ENCODE data around the gene LRBA.

Gene LRBA

DNA sequence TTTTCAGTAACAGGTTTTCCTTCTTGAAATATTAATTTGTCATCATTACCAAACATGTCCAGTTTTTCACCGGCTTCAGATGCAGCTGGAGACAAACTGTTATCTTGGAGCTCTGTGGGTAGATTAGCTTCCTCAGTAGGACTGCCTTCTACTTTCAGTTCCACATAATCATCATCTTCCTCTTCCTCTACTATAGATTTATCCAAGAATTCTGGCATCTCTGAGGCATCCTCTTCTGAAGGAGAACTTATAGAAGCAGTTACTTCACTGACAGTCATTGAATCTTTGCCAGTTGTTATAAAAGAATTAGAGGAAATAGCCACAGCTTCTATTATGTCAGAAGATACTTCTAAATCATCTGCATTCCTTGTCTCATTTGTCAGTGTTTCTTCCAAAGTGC, 162.9 kb downstream of the LRBA start:
- intact Hi-C loops (cut with DNase I) = no loop called here
- DNase-seq = no peak

DNA sequence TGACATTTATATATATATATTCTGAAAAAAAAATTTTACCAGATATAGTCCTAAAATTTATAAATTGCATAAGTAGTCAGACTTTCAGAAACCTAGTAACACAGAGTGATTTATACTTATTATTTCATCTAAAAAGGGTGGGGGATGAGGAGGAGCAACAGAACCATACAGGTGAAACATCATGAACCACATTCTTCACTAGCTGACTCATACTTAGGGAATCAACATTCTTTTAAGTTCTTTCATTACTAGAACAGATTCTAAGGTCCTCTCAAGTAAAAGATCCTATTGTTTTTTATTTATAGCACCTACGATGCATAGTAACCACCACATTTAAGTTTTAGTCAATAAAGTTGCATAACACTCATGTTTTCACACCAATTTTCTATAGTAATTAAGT, 166.1 kb downstream of the LRBA start:
- intact Hi-C loops (cut with DNase I) = no loop called here
- no peak for DNase-seq

DNA sequence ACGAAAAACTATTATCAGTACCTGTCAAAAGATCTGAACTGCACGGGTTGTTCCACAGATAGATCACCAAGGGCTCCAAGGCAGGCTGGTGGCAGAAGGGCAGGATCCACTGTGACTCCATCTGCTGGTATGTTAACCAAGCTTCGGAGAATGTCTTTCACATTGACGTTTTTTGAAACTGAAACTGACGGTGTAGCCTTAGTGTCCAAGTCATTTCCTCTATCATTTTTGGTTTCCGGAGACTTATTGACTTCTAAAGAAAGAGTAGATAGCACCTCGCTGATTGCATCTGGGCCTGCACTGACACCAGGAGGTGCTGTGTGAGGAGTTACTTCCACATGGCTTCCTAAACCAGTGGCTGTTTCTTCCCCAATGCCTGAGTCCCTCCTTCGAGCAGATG, 186.9 kb downstream of the LRBA start:
- intact Hi-C loops (cut with DNase I) = no loop called here

DNA sequence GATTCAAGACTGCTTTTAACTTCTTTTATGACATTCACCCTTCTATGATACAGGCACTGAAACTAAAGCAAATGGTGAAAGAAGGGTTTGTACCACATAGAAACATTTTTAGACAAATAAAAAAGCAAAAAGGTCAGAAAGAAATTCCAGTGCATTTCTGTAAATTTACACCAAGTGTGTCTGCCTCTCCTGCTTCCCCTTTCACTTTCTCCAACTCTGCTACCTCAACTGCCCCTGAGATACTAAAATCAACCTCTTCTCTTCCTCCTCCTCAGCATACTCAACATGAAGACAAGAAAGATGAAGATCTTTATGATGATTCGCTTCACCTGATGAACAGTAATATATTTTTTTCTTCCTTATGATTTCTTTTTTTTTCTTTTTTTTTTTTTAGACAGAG, 187.9 kb downstream of the LRBA start:
- no peak for DNase-seq
- intact Hi-C loops (cut with DNase I) = no loop called here

More for the DNA sequence above, 186.9 kb downstream of the LRBA start:
- DNase-seq = no peak

DNA sequence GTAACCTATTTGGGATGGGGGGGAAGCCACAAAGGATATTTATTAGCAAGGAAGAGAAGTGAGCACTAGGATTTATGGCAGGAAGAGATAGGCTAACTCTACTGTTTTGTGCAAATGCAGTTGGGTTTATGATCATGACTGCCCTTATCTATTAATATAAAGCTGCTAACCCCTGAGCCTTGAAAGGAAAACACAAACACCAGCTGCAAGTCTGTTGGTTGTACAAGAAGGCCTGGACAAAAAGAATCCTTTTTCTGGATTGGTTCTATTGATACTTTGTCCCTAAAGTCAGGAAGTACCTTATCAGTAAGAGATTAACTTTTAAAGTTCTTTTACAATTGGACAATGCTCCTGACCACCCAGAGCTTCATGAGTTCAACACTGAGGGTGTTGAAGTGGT, 188.8 kb downstream of the LRBA start:
- intact Hi-C loops (cut with DNase I) = no loop called here
- no peak for DNase-seq

DNA sequence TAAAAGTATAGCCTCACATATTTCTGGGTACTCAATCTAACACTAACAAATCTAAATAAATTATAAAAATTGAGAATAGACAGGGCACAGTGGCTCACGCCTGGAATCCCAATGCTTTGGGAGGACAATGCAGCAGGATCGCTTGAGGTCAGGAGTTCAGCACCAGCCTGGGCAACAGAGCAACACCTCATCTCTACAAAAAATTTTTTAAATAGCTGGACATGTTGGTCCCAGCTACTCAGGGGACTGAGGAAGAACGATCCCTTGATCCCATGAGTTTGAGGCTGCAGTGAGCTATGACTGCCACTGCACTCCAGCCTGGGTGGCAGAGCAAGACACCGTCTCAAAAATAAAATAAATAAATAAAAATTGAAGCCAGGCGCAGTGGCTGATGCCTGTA, 192.7 kb downstream of the LRBA start:
- no peak for DNase-seq
- intact Hi-C loops (cut with DNase I) = no loop called here

DNA sequence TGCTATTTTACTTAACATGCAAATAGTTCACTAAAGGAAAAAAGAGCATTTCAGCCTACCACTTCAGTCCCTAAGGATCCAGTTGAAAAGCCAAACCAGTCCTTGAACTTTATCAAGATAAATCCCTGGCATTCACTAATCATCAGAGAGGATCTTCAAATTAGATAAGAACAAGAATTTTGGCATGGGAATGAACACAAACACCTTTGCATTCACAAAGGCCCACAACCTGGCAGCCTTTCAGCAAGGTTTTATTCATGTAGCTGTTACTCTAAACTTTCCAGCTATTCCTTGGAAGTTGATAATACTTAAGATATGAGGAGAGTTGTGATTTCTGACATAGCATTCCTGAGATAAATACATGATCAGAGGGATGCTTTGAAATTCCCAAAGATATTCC, 193.4 kb downstream of the LRBA start:
- intact Hi-C loops (cut with DNase I) = no loop called here
- DNase-seq = no peak

DNA sequence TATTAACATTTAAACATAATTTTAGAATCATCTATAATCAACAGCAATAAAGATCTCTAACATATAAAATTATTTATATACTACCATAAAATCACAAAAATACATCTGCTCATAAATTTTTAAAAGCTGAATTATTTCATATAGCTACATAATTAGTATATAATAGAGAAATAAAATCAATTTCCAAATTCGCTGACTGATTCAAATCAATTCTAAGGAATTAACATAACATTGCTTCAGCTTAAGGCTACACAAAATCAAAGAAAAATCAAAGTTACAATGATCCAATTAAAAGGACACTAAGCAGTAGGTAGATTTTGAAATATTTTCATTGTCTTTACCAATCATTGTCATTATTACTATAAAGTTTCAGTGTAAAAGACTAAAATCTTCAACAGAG, 194.7 kb downstream of the LRBA start:
- no peak for DNase-seq
- intact Hi-C loops (cut with DNase I) = no loop called here

DNA sequence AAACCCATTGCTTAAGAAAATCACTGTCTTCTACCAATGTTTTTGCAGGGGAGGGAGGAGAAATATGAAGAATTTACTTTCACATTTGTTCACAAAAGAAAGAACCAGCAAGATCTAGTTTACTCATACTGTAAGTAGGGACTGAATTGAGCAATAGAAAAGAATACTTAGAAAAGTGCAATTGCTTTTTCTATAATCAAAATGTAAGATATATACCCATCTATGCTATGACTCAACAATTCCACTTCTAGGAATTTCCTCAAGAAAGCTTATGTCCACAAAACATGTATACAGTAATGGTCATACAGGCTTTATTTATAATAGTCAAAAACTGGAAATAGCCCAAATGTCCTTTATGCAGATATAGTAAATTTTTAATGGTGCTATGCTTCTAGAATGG, 196.4 kb downstream of the LRBA start:
- no peak for DNase-seq
- intact Hi-C loops (cut with DNase I) = no loop called here

DNA sequence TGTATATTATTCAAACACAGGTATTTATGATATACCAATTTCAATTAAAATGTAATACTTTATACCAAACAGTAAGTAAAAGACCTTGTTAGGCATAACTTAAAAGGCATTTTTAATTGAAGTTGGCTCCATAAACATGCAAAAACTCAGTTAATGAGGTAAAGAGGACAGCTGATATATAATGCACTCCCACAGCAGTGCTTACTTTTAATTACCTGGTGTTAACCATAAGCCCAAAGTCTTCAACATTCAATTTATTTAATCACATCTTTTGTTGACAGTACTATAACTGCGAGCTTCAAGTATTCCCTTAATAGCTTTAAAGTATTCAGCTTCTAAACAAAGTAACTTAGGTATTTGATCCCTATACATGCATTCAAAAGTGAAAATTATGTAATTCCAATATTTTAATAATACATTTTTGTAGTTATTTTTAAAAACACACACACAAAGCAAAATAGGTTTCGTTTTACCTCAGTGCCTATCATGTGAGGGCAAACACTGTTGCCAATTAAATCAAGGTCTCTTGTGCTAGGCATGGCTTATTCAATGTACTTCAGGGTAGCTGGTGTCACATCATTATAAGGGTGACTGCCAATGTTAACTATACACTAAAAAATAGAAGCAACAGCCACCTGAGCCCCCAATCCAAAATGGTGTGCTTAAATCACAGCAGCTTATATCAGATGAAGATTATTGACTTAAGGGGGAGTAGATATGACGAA, 197.1 kb downstream of the LRBA start:
- intact Hi-C loops (cut with DNase I) = no loop called here
- no peak for DNase-seq

DNA sequence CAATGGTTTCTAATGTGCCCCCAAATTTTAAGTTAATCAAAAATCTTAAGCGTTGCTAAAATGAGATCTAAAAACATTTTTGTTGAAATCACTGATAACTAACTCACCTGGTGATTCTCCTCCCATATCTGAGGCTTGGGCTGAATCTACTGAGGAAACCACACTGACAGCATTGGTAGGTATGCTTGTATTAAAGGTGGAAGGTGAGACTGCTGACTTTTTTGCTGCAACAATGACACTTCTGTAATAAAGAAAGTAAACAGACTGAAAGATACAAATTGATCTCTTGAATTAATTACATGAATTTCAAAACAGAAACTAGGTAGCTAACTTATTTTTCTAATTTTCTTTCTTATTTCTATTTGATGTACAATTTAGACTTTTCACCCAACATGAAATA, 198.1 kb downstream of the LRBA start:
- no peak for DNase-seq
- intact Hi-C loops (cut with DNase I) = no loop called here

DNA sequence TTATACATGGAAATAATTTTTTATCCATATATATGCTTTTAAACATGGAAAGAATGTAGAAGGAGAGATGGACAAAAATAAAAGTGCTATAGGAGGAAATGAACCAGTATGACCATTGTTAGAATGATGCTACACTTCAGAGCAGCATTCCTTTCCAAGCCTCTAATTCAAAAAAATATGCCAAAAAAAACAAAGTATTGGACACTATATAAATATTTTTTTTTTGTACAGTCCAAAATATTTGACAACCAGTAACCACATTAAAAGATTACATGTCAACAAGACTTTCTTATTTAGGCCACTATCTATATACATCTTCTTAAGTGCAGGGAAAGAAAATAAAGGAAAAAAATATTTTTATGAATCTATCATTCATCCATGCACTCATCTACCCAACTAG, 198.6 kb downstream of the LRBA start:
- intact Hi-C loops (cut with DNase I) = no loop called here
- DNase-seq = no peak

DNA sequence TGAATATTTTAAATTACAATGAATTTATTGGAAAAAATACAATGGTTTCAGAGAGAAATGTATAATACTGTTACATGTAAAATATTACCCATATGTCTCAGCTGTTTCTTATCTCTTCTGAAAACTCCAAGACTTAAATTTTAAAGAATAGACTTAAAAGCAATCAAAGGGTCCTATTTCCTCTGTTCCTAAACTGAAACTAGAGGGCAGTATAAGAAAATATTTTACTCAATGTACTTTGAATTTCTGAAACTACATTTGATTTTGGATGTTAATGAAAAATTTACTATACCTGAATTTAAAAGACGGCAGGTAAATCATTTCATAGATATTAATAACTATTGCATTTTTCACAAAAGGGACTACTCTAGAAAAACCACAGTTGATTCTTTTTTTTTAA, 200.2 kb downstream of the LRBA start:
- intact Hi-C loops (cut with DNase I) = no loop called here
- DNase-seq = no peak

DNA sequence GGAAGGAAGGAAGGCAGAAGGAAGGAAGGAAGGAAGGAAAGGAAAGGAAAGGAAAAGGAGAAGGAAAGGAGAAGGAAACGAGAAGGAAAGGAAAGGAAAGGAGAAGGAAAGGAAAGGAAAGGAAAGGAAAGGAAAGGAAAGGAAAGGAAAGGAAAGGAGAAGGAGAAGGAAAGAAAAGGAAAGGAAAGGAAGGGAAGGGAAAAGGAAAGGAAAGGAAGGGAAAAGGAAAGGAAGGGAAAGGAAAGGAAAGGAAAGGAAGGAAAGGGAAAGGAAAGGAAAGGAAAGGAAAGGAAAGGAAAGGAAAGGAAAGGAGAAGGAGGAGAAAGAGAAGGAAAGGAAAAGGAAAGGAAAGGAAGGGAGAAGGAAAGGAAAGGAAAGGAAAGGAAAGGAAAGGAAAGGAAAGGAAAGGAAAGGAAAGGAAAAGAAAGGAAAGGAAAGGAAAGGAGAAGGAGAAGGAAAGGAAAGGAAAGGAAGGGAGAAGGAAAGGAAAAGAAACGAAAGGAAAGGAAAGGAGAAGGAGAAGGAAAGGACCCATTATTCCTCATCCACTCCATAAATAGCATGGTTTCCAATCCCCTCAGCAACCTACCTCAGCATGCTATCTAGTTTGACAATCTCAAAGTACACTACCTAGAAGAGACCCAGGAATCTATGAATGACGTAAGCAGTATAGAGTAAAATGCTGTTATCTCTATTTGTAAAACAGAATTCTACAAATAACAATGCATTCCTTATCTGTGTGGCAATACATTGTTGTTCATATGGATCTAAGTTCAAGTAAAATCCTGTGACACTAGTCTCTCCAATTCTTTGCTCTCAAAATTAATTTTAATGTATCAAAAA, 209.7 kb downstream of the LRBA start:
- DNase-seq = no peak
- intact Hi-C loops (cut with DNase I) = no loop called here

DNA sequence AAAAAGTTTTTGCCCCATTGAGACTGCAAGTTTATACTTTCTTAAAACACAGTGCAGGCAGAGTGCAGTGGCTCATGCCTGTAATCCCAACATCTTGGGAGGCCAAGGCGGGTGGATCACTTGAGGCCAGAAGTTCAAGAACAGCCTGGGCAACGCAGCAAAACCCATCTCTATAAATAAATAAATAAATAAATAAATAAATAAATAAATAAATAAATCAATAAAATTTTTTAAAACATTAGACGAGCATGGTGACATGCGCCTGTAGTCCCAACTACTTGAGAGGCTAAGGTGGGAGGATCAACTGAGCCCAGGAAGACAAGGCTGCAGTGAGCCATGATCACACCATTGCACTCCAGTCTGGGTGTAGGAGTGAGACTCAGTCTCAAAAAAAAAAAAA, 213.3 kb downstream of the LRBA start:
- intact Hi-C loops (cut with DNase I) = no loop called here

DNA sequence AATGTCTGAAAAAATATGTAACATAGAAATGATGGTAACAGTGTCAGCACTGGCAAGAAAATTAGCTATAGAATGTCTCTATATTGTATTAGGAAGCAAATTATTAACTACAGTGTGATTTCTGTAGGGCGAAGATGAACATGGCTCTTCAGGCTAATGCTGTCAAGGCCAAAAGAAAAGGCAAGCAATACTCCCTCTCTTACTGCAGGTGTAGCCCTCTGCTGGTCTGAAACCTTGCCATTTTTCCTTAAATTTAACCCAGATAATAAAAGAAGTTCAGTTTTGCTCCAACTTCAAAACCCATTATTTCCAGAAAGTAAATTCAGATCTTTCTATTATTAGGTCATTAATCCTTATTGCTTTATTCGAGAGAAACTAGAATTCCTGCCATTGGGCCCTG, 215.9 kb downstream of the LRBA start:
- DNase-seq = no peak
- intact Hi-C loops (cut with DNase I) = no loop called here

More for the DNA sequence above, 213.3 kb downstream of the LRBA start:
- DNase-seq = no peak

DNA sequence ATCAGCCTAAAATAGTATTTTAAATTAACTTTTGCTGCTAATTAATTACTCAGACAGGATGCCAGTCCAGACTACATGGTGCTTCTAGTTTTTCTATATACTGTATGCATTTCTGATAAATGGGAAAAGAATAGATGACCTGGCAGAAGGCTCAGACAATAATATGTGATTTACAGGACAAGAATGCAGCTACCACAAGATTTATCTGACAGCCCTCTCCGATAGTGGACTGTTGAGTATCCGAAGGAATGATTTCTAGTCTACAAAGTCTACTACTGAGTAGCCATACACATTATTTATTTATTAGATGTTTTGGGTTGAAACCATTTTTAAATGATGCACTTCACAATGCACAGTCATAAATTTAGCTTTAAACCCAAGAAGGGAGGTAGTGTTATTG, 220.4 kb downstream of the LRBA start:
- intact Hi-C loops (cut with DNase I) = no loop called here
- DNase-seq = no peak

DNA sequence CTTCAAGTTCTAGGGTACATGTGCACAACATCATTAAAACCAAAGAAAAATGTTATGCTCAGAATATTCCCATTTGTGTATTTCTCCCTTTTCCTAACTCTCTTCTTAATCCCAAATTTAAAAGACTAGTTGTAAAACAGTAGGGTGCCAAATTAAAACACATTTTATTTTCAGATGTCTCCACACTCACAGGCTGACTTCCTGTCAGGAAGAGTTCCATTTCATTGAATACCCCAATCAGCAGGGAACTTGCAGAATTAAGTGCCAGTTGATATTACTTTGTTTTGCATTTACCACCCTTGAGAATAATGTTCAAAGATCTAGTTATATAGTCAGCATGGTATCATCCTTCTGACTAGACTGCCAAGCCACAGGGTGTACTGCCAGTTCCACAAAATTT, 225.2 kb downstream of the LRBA start:
- intact Hi-C loops (cut with DNase I) = no loop called here
- DNase-seq = no peak

DNA sequence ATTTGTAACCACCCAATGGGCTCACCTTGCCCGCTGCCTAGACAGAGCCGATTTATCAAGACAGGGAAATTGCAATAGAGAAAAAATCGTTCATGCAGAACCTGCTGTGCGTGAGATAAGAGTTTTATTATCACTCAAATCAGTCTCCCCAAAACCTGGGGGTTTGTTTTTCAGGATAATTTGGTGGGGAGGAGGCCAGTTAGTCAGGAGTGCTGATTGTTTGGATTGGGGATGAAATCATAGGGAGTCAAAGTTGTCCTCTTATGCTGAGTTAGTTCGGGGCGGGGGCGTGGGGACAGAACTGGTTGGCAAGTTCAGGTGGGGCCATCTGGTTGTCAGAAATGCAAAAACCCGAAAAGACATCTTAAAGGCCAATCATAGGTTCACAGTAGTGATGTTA, 230.1 kb downstream of the LRBA start:
- intact Hi-C loops (cut with DNase I) = no loop called here
- no peak for DNase-seq

DNA sequence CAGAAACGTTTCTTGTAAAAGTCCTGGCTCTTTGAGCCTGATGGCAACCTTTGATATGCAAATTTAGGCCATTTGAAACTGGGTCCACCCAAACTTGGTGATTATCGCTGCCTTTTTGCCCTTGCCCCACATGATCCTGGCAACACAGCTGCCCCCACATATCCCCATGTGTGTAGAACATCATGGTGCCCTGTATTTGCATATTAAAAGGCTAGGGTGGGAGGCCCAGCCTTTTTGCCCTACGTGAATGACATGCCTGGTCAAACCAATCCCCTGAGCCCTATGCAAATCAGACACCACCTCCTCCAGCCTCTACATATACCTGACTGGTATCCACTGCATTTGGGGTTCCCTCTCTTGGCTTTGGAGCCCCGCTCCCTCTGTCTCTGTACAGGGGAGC, 230.8 kb downstream of the LRBA start:
- no peak for DNase-seq
- intact Hi-C loops (cut with DNase I) = no loop called here

DNA sequence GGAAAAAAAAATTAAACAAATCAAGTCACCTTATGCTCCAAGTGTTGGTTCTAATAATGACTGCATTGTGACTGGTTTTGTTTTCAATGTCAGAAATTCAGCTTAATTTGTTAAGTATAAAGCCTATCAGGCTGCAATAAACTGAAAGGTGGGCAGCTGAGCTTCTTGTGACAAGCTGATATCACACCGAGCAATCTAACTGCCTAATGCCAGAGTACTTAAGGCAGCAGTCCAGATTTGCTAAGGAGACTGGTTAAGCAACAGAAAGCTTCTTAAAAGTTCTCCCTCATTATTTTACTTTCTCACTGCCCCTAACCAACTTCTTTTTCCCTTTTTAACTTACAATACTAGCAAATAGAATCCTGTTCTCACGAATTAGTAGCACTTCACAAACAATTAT, 232.2 kb downstream of the LRBA start:
- no peak for DNase-seq

More for the DNA sequence above, 232.2 kb downstream of the LRBA start:
- intact Hi-C loops (cut with DNase I) = no loop called here
